ENCODE measurements around the gene OR8B3. TPM values are rescaled to one million over a fixed set of nuclear protein-coding genes. Genes with fewer than 3 reads are reported as not detected.
A peak's percentile ranks its signal among the peaks of the same experiment; 100 is the strongest.
"Not testable (repeated sequence)": the region's sequence is repeated elsewhere in the genome, so short reads cannot be mapped to it uniquely, and the experiment has no call there.

OR8B3 gene
- not detected for polyA plus RNA-seq

GRCh38 chr11:124398924-124399323 lies at the start of gene OR8B3:
TSS of gene OR8B3 (minus strand) at chr11:124399024. CDS start at chr11:124397351, 1,673 bp downstream.
- Mint-ChIP-seq H3K36me3 (no peaks in the 10 kb centered on the region), H3K4me3 (no peak within 1 kb of the TSS), H3K27me3 (no peaks in the 10 kb centered on the region), H3K4me1 (peaks cover 0 to 3% (median 3%) of the 10 kb centered on the region in 3 donors), H3K9me3 (peaks cover 0 to 2% (median 0%) of the 10 kb centered on the region in 3 donors), H3K27ac (no peak within 1 kb of the TSS)

GRCh38 chr11:124446916-124447315 lies 48.1 kb upstream of the OR8B3 start:
- Mint-ChIP-seq H3K4me1 (no peaks in the 10 kb centered on the region), H3K9me3 (peaks cover 0 to 2% (median 0%) of the 10 kb centered on the region in 3 donors), H3K27me3 (peaks cover 2% of the 10 kb centered on the region), H3K27ac (no peak overlapping the region), H3K36me3 (no peaks in the 10 kb centered on the region), H3K4me3 (no peak overlapping the region)

GRCh38 chr11:124445646-124446150 lies 46.9 kb upstream of the OR8B3 start, which contains the start of gene OR8B8:
TSS of gene OR8B8 (minus strand) at chr11:124445696. CDS start at chr11:124441085, 4,611 bp downstream.
- H3K27me3 Mint-ChIP-seq, result peaks cover 2% of the 10 kb centered on the region
- no peaks in the 10 kb centered on the region for H3K9me3 Mint-ChIP-seq
- no peak within 1 kb of the TSS for H3K4me3 Mint-ChIP-seq
- no peaks in the 10 kb centered on the region for H3K4me1 Mint-ChIP-seq
- no peaks in the 10 kb centered on the region for H3K36me3 Mint-ChIP-seq
- no peak within 1 kb of the TSS for H3K27ac Mint-ChIP-seq

- Mint-ChIP-seq H3K36me3 (peaks cover 1% of the 10 kb centered on the region), H3K27ac (no peak overlapping the region), H3K4me3 (no peak overlapping the region), H3K9me3 (peaks cover 0 to 2% (median 0%) of the 10 kb centered on the region in 3 donors), H3K4me1 (no peaks in the 10 kb centered on the region), H3K27me3 (peaks cover 5% of the 10 kb centered on the region)
Measured at GRCh38 chr11:124442847-124443246, 44.0 kb upstream of the OR8B3 start.

- H3K27me3 Mint-ChIP-seq, result peaks cover 5% of the 10 kb centered on the region
- H3K4me1 Mint-ChIP-seq, result no peaks in the 10 kb centered on the region
- H3K4me3 Mint-ChIP-seq, result no peak overlapping the region
- H3K9me3 Mint-ChIP-seq, result peaks cover 0 to 2% (median 0%) of the 10 kb centered on the region in 3 donors
- peaks cover 1% of the 10 kb centered on the region for H3K36me3 Mint-ChIP-seq
- no peak overlapping the region for H3K27ac Mint-ChIP-seq
Measured at GRCh38 chr11:124442442-124442841, 43.6 kb upstream of the OR8B3 start.

GRCh38 chr11:124441519-124441918 lies 42.7 kb upstream of the OR8B3 start:
- Mint-ChIP-seq H3K4me3 (no peak overlapping the region), H3K27me3 (peaks cover 5% of the 10 kb centered on the region), H3K4me1 (no peaks in the 10 kb centered on the region), H3K36me3 (peaks cover 1% of the 10 kb centered on the region), H3K9me3 (peaks cover 0 to 2% (median 0%) of the 10 kb centered on the region in 3 donors), H3K27ac (no peak overlapping the region)

GRCh38 chr11:124441081-124441480 lies 42.3 kb upstream of the OR8B3 start:
- H3K4me1 Mint-ChIP-seq, result no peaks in the 10 kb centered on the region
- H3K27me3 Mint-ChIP-seq, result peaks cover 5% of the 10 kb centered on the region
- peaks cover 1% of the 10 kb centered on the region for H3K36me3 Mint-ChIP-seq
- H3K4me3 Mint-ChIP-seq, result no peak overlapping the region
- H3K27ac Mint-ChIP-seq, result no peak overlapping the region
- H3K9me3 Mint-ChIP-seq, result peaks cover 2 to 3% (median 2%) of the 10 kb centered on the region in 3 donors

- Mint-ChIP-seq H3K9me3 (peaks cover 2 to 3% (median 2%) of the 10 kb centered on the region in 3 donors), H3K36me3 (peaks cover 1% of the 10 kb centered on the region), H3K4me3 (no peak overlapping the region), H3K27me3 (peaks cover 5% of the 10 kb centered on the region), H3K4me1 (no peaks in the 10 kb centered on the region), H3K27ac (no peak overlapping the region)
Measured at GRCh38 chr11:124440608-124441007, 41.8 kb upstream of the OR8B3 start.

GRCh38 chr11:124434699-124435098 lies 35.9 kb upstream of the OR8B3 start:
- Mint-ChIP-seq H3K36me3 (peaks cover 1% of the 10 kb centered on the region), H3K9me3 (peaks cover 2 to 3% (median 3%) of the 10 kb centered on the region in 3 donors), H3K4me1 (no peaks in the 10 kb centered on the region), H3K4me3 (no peak overlapping the region), H3K27me3 (peaks cover 5% of the 10 kb centered on the region), H3K27ac (no peak overlapping the region)

- Mint-ChIP-seq H3K9me3 (peaks cover 0 to 10% (median 2%) of the 10 kb centered on the region in 3 donors), H3K27me3 (peaks cover 3% of the 10 kb centered on the region), H3K27ac (no peak overlapping the region), H3K4me1 (no peaks in the 10 kb centered on the region), H3K36me3 (no peaks in the 10 kb centered on the region), H3K4me3 (peak overlapping the region in 1 of 4 donors; percentile 2)
Measured at GRCh38 chr11:124429599-124429998, 30.8 kb upstream of the OR8B3 start.

- H3K27me3 Mint-ChIP-seq, result peaks cover 12% of the 10 kb centered on the region
- peaks cover 0 to 8% (median 2%) of the 10 kb centered on the region in 3 donors for H3K9me3 Mint-ChIP-seq
- H3K4me1 Mint-ChIP-seq, result no peaks in the 10 kb centered on the region
- no peaks in the 10 kb centered on the region for H3K36me3 Mint-ChIP-seq
- H3K4me3 Mint-ChIP-seq, result no peak within 1 kb of the TSS
- H3K27ac Mint-ChIP-seq, result no peak within 1 kb of the TSS
Measured at GRCh38 chr11:124424384-124424921, 25.6 kb upstream of the OR8B3 start, which contains the start of gene OR8B4. TSS of gene OR8B4 (minus strand) at chr11:124424871. CDS start at chr11:124424871, 0 bp downstream.

- Mint-ChIP-seq H3K4me1 (no peaks in the 10 kb centered on the region), H3K27ac (no peak overlapping the region), H3K4me3 (no peak overlapping the region), H3K9me3 (peaks cover 0 to 2% (median 0%) of the 10 kb centered on the region in 3 donors), H3K27me3 (peaks cover 12% of the 10 kb centered on the region), H3K36me3 (no peaks in the 10 kb centered on the region)
Measured at GRCh38 chr11:124421043-124421442, 22.2 kb upstream of the OR8B3 start.

GRCh38 chr11:124415356-124415923 lies 16.6 kb upstream of the OR8B3 start:
- Mint-ChIP-seq H3K27ac (no peak overlapping the region), H3K4me1 (no peaks in the 10 kb centered on the region), H3K36me3 (no peaks in the 10 kb centered on the region), H3K27me3 (peaks cover 2% of the 10 kb centered on the region), H3K9me3 (no peaks in the 10 kb centered on the region), H3K4me3 (no peak overlapping the region)

GRCh38 chr11:124409906-124410305 lies 11.1 kb upstream of the OR8B3 start:
- Mint-ChIP-seq H3K4me1 (peaks cover 0 to 9% (median 5%) of the 10 kb centered on the region in 3 donors), H3K27me3 (peaks cover 6% of the 10 kb centered on the region), H3K27ac (no peak overlapping the region), H3K36me3 (no peaks in the 10 kb centered on the region), H3K4me3 (no peak overlapping the region), H3K9me3 (no peaks in the 10 kb centered on the region)

GRCh38 chr11:124405581-124405980 lies 6.8 kb upstream of the OR8B3 start:
- Mint-ChIP-seq H3K4me1 (peaks cover 3 to 14% (median 5%) of the 10 kb centered on the region in 3 donors), H3K9me3 (no peaks in the 10 kb centered on the region), H3K4me3 (no peak overlapping the region), H3K27ac (no peak overlapping the region), H3K36me3 (no peaks in the 10 kb centered on the region), H3K27me3 (peaks cover 6% of the 10 kb centered on the region)

GRCh38 chr11:124403186-124403585 lies 4.4 kb upstream of the OR8B3 start:
- H3K4me1 Mint-ChIP-seq, result peaks cover 3 to 14% (median 5%) of the 10 kb centered on the region in 3 donors
- not testable (repeated sequence) for H3K9me3 Mint-ChIP-seq, H3K36me3 Mint-ChIP-seq, H3K4me3 Mint-ChIP-seq, H3K27ac Mint-ChIP-seq, H3K27me3 Mint-ChIP-seq

All from IgD-negative memory B cell (primary cell).